Erythroblast (primary cell): Measurements from ENCODE around the gene MAP3K20.

Experiments
- GATA1 ChIP-seq: IDR thresholded peaks from 2 replicates; pipeline ENCODE4 v1.6.1; 2011; ENCODE audit warnings: low read depth, mild to moderate bottlenecking, control low read depth, low read length, moderate library complexity
- POLR2A ChIP-seq: IDR thresholded peaks from 2 replicates; pipeline ENCODE4 v1.6.1; 2011; ENCODE audit warnings: mild to moderate bottlenecking, low read length

- no peak for TF ChIP-seq POLR2A
- TF ChIP-seq GATA1, result no peak
Measured at GRCh38 chr2:173192071-173192470, 116.4 kb downstream of the MAP3K20 start.
